HG03439 (cell line): ENCODE results near the gene TMOD1.
"Not testable (repeated sequence)": the region's sequence is repeated elsewhere in the genome, so short reads cannot be mapped to it uniquely, and the experiment has no call there.

Source experiments
- ATAC-seq: cut with Tn5 transposase; IDR thresholded peaks from one replicate; pipeline ENCODE4 v1.9.1; 2021; ENCODE audit warnings: mild to moderate bottlenecking, moderate library complexity; ENCODE audit not compliant: unreplicated experiment

TMOD1 gene

GRCh38 chr9:97563458-97564135, 62.1 kb downstream of the TMOD1 start:
- no peak for ATAC-seq

- ATAC-seq: no peak
Observed at GRCh38 chr9:97564291-97565175, 63.1 kb downstream of the TMOD1 start.

- no peak for ATAC-seq
Observed at GRCh38 chr9:97565262-97565661, 63.8 kb downstream of the TMOD1 start.

- no peak for ATAC-seq
Observed at GRCh38 chr9:97567182-97567893, 65.9 kb downstream of the TMOD1 start.

- no peak for ATAC-seq
Observed at GRCh38 chr9:97567894-97568202, 66.4 kb downstream of the TMOD1 start.

GRCh38 chr9:97568461-97569275, 67.2 kb downstream of the TMOD1 start:
- ATAC-seq: no peak

- ATAC-seq: no peak
Observed at GRCh38 chr9:97570899-97571298, 69.4 kb downstream of the TMOD1 start.

- ATAC-seq: no peak
Observed at GRCh38 chr9:97571664-97572063, 70.2 kb downstream of the TMOD1 start.

- ATAC-seq: no peak
Observed at GRCh38 chr9:97572196-97572891, 70.9 kb downstream of the TMOD1 start.

- ATAC-seq: no peak
Observed at GRCh38 chr9:97572892-97573365, 71.5 kb downstream of the TMOD1 start.

- no peak for ATAC-seq
Observed at GRCh38 chr9:97573482-97574073, 72.1 kb downstream of the TMOD1 start.

- not testable (repeated sequence) for ATAC-seq
Observed at GRCh38 chr9:97574101-97574571, 72.7 kb downstream of the TMOD1 start.

GRCh38 chr9:97574921-97575672, 73.6 kb downstream of the TMOD1 start:
- not testable (repeated sequence) for ATAC-seq

GRCh38 chr9:97575673-97576200, 74.3 kb downstream of the TMOD1 start:
- no peak for ATAC-seq

GRCh38 chr9:97577051-97577450, 75.6 kb downstream of the TMOD1 start:
- no peak for ATAC-seq

- no peak for ATAC-seq
Observed at GRCh38 chr9:97578846-97579245, 77.4 kb downstream of the TMOD1 start.

- no peak for ATAC-seq
Observed at GRCh38 chr9:97579914-97580313, 78.4 kb downstream of the TMOD1 start.

GRCh38 chr9:97581590-97581989, 80.1 kb downstream of the TMOD1 start:
- not testable (repeated sequence) for ATAC-seq

GRCh38 chr9:97584778-97585177, 83.3 kb downstream of the TMOD1 start:
- ATAC-seq: not testable (repeated sequence)
